ENCODE data around the gene MPHOSPH10. TPM values are rescaled to one million over a fixed set of nuclear protein-coding genes. Genes with fewer than 3 reads are reported as not detected.

Gene MPHOSPH10
- total and polyA plus RNA-seq, 2 of the 13 experiments (the other 11 are each of a cell fraction or from before 2014, with no cell fraction given), result 37.8 to 137 TPM

Small RNAs within 50 kb of the gene (small RNA-seq; reads per million reads assigned to genes)
- 0 reads per million in 3 experiments for gene AC007881.1 (ENCODE audit: insufficient read depth in 2 of 3, insufficient read length in 3 of 3, low read depth in 2 of 3, low replicate concordance in 1 of 3)

Other genes with a start within 250 kb of the MPHOSPH10 start
- gene VAX2, start 230.1 kb upstream of the MPHOSPH10 start, total RNA-seq (2016; rRNA removed; fragmentation: Illumina TruSeq; extraction: Trizol), result 3.9 and 4.1 TPM in 2 replicates
- 2.1 and 3.0 TPM in 2 replicates for gene VAX2, start 230.1 kb upstream of the MPHOSPH10 start, polyA plus RNA-seq (2011; rRNA removed)
- 0.58 TPM in 1 of 2 replicates, not detected in the other for gene ATP6V1B1, start 194.7 kb upstream of the MPHOSPH10 start, total RNA-seq (2016; rRNA removed; fragmentation: Illumina TruSeq; extraction: Trizol)
- 1.6 and 1.8 TPM in 2 replicates for gene ATP6V1B1, start 194.7 kb upstream of the MPHOSPH10 start, polyA plus RNA-seq (2011; rRNA removed)
- not detected in 2 replicates for gene ANKRD53, start 152.0 kb upstream of the MPHOSPH10 start, total RNA-seq (2016; rRNA removed; fragmentation: Illumina TruSeq; extraction: Trizol)
- gene ANKRD53, start 152.0 kb upstream of the MPHOSPH10 start, polyA plus RNA-seq (2011; rRNA removed), result 0.12 and 0.15 TPM in 2 replicates
- gene TEX261, start 135.8 kb upstream of the MPHOSPH10 start, total RNA-seq (2016; rRNA removed; fragmentation: Illumina TruSeq; extraction: Trizol), result 36.0 and 43.8 TPM in 2 replicates
- gene TEX261, start 135.8 kb upstream of the MPHOSPH10 start, polyA plus RNA-seq (2011; rRNA removed), result 68.7 and 78.7 TPM in 2 replicates
- gene NAGK, start 62.0 kb upstream of the MPHOSPH10 start, total RNA-seq (2016; rRNA removed; fragmentation: Illumina TruSeq; extraction: Trizol), result 29.8 and 35.2 TPM in 2 replicates
- gene NAGK, start 62.0 kb upstream of the MPHOSPH10 start, polyA plus RNA-seq (2011; rRNA removed), result 24.4 and 32.1 TPM in 2 replicates
- gene MCEE, start 405 bp upstream of the MPHOSPH10 start, total RNA-seq (2016; rRNA removed; fragmentation: Illumina TruSeq; extraction: Trizol), result 56.1 and 66.9 TPM in 2 replicates
- 23.5 and 32.0 TPM in 2 replicates for gene MCEE, start 405 bp upstream of the MPHOSPH10 start, polyA plus RNA-seq (2011; rRNA removed)
- gene PAIP2B, start 96.5 kb downstream of the MPHOSPH10 start, total RNA-seq (2016; rRNA removed; fragmentation: Illumina TruSeq; extraction: Trizol), result 0.29 and 0.46 TPM in 2 replicates
- gene PAIP2B, start 96.5 kb downstream of the MPHOSPH10 start, polyA plus RNA-seq (2011; rRNA removed), result 0.16 and 0.18 TPM in 2 replicates
- gene ZNF638, start 201.1 kb downstream of the MPHOSPH10 start, total RNA-seq (2016; rRNA removed; fragmentation: Illumina TruSeq; extraction: Trizol), result 133 and 144 TPM in 2 replicates
- gene ZNF638, start 201.1 kb downstream of the MPHOSPH10 start, polyA plus RNA-seq (2011; rRNA removed), result 79.8 and 92.7 TPM in 2 replicates